T-cell (primary cell): Measurements from ENCODE around the gene FBXL14. TPM values are rescaled to one million over a fixed set of nuclear protein-coding genes. Genes with fewer than 3 reads are reported as not detected.

ENCODE experiments used
- ATAC-seq, 4 experiments: fragments of 200-7000 bp in 3 of 4; fragments of 150-1000 bp in 1 of 4; cut with Tn5 transposase; replicated peaks in 1 of 4; 1 replicate in 3 of 4; 2 replicates in 1 of 4; pipeline ENCODE4 v1.10.0; 2021; ENCODE audit warnings: moderate library complexity in 3 of 4, mild to moderate bottlenecking in 2 of 4, moderate number of reproducible peaks in 1 of 4
- CTCF ChIA-PET, 2 donors: fragments of 300-600 bp; sonication (Branson Sonifier 250); formaldehyde crosslinking; loops; one replicate each; lab custom pipeline; 2022; ENCODE audit warnings: antibody characterized with exemption in 2 of 2; lab: Charles Lee
- POLR2A ChIA-PET, 2 donors: fragments of 300-600 bp; sonication (Branson Sonifier 250); formaldehyde crosslinking; loops; one replicate each; lab custom pipeline; 2022; ENCODE audit warnings: antibody characterized with exemption in 2 of 2; lab: Charles Lee
- DNase-seq, 35 experiments: peaks; one replicate each; pipeline versions ENCODE4 v3.0.0 to v3.0.0-alpha.2; 2013 to 2023
- H3K27ac ChIP-seq: one replicate; pipeline ENCODE4 v1.5.1; 2013; ENCODE audit warnings: low read length
- H3K27me3 ChIP-seq, 2 experiments: replicated peaks in 1 of 2; 1 replicate in 1 of 2; 2 replicates in 1 of 2; pipeline versions ENCODE4 v1.6.1 to v1.7.0; 2013; ENCODE audit warnings: low read length in 1 of 2, mixed read lengths in 1 of 2; ENCODE audit not compliant: control insufficient read depth in 2 of 2, insufficient read depth in 2 of 2; ENCODE audit errors: extremely low read depth in 1 of 2
- H3K36me3 ChIP-seq, 2 donors: 1 replicate in 1 of 2; 2 replicates in 1 of 2; pipeline versions ENCODE4 v1.6.1 to v1.7.0; 2013; ENCODE audit warnings: low read length in 1 of 2; ENCODE audit not compliant: control insufficient read depth in 2 of 2, insufficient read depth in 1 of 2; ENCODE audit errors: extremely low read depth in 1 of 2
- H3K4me1 ChIP-seq, 2 experiments: 1 replicate in 1 of 2; 2 replicates in 1 of 2; pipeline versions ENCODE4 v1.6.1 to v1.7.0; 2013; ENCODE audit warnings: low read length in 2 of 2, mixed read lengths in 1 of 2; ENCODE audit not compliant: insufficient read depth in 2 of 2, control insufficient read depth in 1 of 2; ENCODE audit errors: extremely low read depth in 1 of 2
- H3K4me3 ChIP-seq, 2 donors: 1 replicate in 1 of 2; 2 replicates in 1 of 2; pipeline versions ENCODE4 v1.5.1 to v1.7.0; 2013; ENCODE audit warnings: mild to moderate bottlenecking in 2 of 2, low read length in 1 of 2, moderate library complexity in 1 of 2; ENCODE audit not compliant: control insufficient read depth in 1 of 2; ENCODE audit errors: extremely low read depth in 1 of 2
- H3K9me3 ChIP-seq: 2 replicates; pipeline ENCODE4 v1.7.0; 2013
- H3K27ac Mint-ChIP-seq, 2 donors: one replicate each; pipeline ENCODE4 v1.8.0; 2020 to 2021; ENCODE audit warnings: mild to moderate bottlenecking in 2 of 2, mixed read lengths in 2 of 2
- H3K27me3 Mint-ChIP-seq, 2 donors: one replicate each; pipeline ENCODE4 v1.8.0; 2021 to 2022; ENCODE audit warnings: mixed read lengths in 2 of 2
- H3K36me3 Mint-ChIP-seq: one replicate; pipeline ENCODE4 v1.8.0; 2021; ENCODE audit warnings: mixed read lengths
- H3K4me1 Mint-ChIP-seq, 3 donors: one replicate each; pipeline ENCODE4 v1.8.0; 2020 to 2022; ENCODE audit warnings: mixed read lengths in 3 of 3, mild to moderate bottlenecking in 1 of 3
- H3K4me3 Mint-ChIP-seq, 3 donors: one replicate each; pipeline ENCODE4 v1.8.0; 2020 to 2022; ENCODE audit warnings: mild to moderate bottlenecking in 3 of 3, mixed read lengths in 3 of 3, moderate library complexity in 3 of 3
- H3K9me3 Mint-ChIP-seq, 3 donors: one replicate each; pipeline ENCODE4 v1.8.0; 2020 to 2022; ENCODE audit warnings: mixed read lengths in 3 of 3
- WGBS: methylation state at CpG from one replicate; pipeline ENCODE4 v1.1.5; 2013; ENCODE audit warnings: missing lambda C conversion rate; ENCODE audit not compliant: insufficient coverage; 5-methylcytosine and 5-hydroxymethylcytosine counted together
- total RNA-seq, 35 experiments: library from RNA in 6 of 35; stranded (reverse) in 6 of 35; fragments of 120-200 nt in 1 of 35; gene quantifications; one replicate each; pipeline versions ENCODE4 v1.2.1 to v1.2.4 and lab custom pipeline; 2013 to 2026

FBXL14 gene
- total RNA-seq, 5 donors from 2014 or later (not counting 1 experiment from before 2014, with no cell fraction given): 27.3 to 48.7 (median 42.5) TPM

GRCh38 chr12:1529228-1529861, 65.0 kb downstream of the FBXL14 start:
- H3K9me3 Mint-ChIP-seq: no peaks in the 10 kb centered on the region
- CTCF ChIA-PET: interaction anchor here in 1 of 2 donors (1.0 kb wide), 1 partner anchor 406 kb away, joined by 3 read pairs; no protein-coding TSS in a partner anchor
- POLR2A ChIA-PET: no interaction called here
- Histone ChIP-seq H3K36me3 (no peaks in the 10 kb centered on the region), H3K4me1 (peaks cover 13 to 36% of the 10 kb centered on the region in 2 experiments), H3K27ac (no peak overlapping the region), H3K9me3 (no peaks in the 10 kb centered on the region), H3K27me3 (peaks cover 25 to 77% of the 10 kb centered on the region in 2 experiments), H3K4me3 (peak overlapping the region in 1 of 2 donors; percentile 51)
- no peaks in the 10 kb centered on the region for H3K36me3 Mint-ChIP-seq
- no peak for ATAC-seq
- 56% methylated on average over 5 of the region's 11 CpGs for WGBS
- H3K27ac Mint-ChIP-seq: peak overlapping the region in 1 of 2 donors; percentile 74
- H3K4me1 Mint-ChIP-seq: peaks cover 34% of the 10 kb centered on the region in 3 donors
- no peak for DNase-seq
- peak overlapping the region; percentile 79 to 87 (median 83) for H3K4me3 Mint-ChIP-seq
- peaks cover 62 to 74% of the 10 kb centered on the region in 2 donors for H3K27me3 Mint-ChIP-seq

DNA sequence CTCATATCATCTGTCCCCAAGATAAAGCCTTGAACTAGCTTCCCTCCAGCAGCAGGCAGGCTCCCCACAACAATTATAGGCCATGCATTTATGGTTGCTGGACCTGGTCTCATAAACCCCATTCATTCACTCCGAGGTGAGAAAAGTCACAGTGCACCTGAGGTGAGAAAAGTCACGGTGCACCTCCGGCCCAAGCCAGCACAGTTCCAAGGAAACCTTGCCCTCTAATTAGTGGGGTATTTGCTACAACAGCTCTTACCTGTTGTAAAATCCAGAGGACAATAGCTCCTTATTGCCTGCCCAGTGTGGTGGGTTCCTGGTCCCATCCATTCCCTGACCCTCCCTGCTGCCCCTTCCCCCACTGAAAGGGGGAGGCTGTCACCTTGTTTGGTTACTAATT, 65.6 kb downstream of the FBXL14 start:
- Histone ChIP-seq H3K9me3 (no peaks in the 10 kb centered on the region), H3K4me1 (peaks cover 9 to 30% of the 10 kb centered on the region in 2 experiments), H3K27ac (no peak overlapping the region), H3K4me3 (no peak overlapping the region), H3K27me3 (peaks cover 26 to 77% of the 10 kb centered on the region in 2 experiments), H3K36me3 (no peaks in the 10 kb centered on the region)
- CTCF ChIA-PET: interaction anchor here in 1 of 2 donors (1.0 kb wide), 1 partner anchor 405 kb away, joined by 3 read pairs; no protein-coding TSS in a partner anchor
- Mint-ChIP-seq H3K4me3 (no peak overlapping the region), H3K9me3 (no peaks in the 10 kb centered on the region), H3K27ac (no peak overlapping the region), H3K27me3 (peaks cover 64 to 78% of the 10 kb centered on the region in 2 donors), H3K4me1 (peaks cover 28 to 30% (median 30%) of the 10 kb centered on the region in 3 donors), H3K36me3 (no peaks in the 10 kb centered on the region)
- ATAC-seq (no peak), DNase-seq (no peak)
- WGBS: no CpG with 5 or more reads among the region's 3 CpGs
- POLR2A ChIA-PET: interaction anchor here in 1 of 2 donors (0.7 kb wide), 1 partner anchor 575 kb away, joined by 6 read pairs; no protein-coding TSS in a partner anchor

DNA sequence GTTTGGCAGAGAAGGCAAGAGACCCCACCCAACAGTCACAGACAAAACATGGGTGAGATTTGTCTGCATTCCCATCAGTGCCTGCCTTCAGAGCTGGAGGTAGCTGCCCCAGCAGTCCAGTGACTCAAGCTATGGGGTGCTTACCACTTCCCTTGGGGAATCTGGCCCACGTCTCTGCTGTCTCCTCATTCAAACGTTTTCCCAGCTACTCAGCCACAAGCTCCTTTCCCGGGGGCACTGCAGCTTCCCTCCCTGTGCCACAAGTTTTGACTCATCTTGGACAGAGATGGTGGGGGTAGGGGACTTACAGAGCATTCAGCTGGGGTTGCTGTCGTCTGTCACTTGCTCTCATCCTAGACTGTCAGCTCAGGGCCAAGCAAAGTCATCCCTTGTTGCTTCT, 66.6 kb downstream of the FBXL14 start:
- H3K9me3 ChIP-seq: no peaks in the 10 kb centered on the region
- peaks cover 3 to 20% of the 10 kb centered on the region in 2 experiments for H3K4me1 ChIP-seq
- ChIA-PET POLR2A (interaction anchor here in 1 of 2 donors (0.7 kb wide), 1 partner anchor 682 kb away, joined by 11 read pairs; no protein-coding TSS in a partner anchor), CTCF (no interaction called here)
- Mint-ChIP-seq H3K27ac (no peak overlapping the region), H3K9me3 (no peaks in the 10 kb centered on the region), H3K4me1 (peaks cover 18 to 20% (median 20%) of the 10 kb centered on the region in 3 donors), H3K36me3 (no peaks in the 10 kb centered on the region), H3K27me3 (peaks cover 59 to 73% of the 10 kb centered on the region in 2 donors), H3K4me3 (no peak overlapping the region)
- H3K4me3 ChIP-seq: no peak overlapping the region
- 83% methylated on average over 1 of the region's 4 CpGs for WGBS
- no peak overlapping the region for H3K27ac ChIP-seq
- no peaks in the 10 kb centered on the region for H3K36me3 ChIP-seq
- DNase-seq (no peak), ATAC-seq (no peak)
- peaks cover 26 to 78% of the 10 kb centered on the region in 2 experiments for H3K27me3 ChIP-seq

DNA sequence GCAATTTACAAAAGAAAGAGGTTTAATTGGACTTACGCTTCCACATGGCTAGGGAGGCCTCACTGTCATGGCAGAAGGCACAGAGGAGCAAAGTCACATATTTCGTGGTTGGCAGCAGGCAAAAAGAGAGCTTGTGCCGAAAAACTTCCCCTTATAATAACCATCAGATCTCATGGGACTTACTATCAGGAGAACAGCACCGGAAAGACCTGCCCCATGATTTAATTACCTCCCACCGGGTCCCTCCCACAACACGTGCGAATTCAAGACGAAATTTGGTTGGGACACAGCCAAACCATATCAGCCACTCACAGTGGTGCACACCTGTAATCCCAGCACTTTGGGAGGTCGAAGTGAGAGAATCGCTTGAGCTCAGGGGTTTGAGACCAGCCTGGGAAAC, 68.5 kb downstream of the FBXL14 start:
- H3K27me3 Mint-ChIP-seq: peaks cover 52 to 58% of the 10 kb centered on the region in 2 donors
- POLR2A ChIA-PET: interaction anchor here in 1 of 2 donors (0.8 kb wide), 1 partner anchor 8 kb away, joined by 12 read pairs; no protein-coding TSS in a partner anchor

GRCh38 chr12:1523558-1524050, 70.8 kb downstream of the FBXL14 start:
- no peaks in the 10 kb centered on the region for H3K4me1 Mint-ChIP-seq

More for the DNA sequence above, 68.5 kb downstream of the FBXL14 start:
- peaks cover 4 to 5% (median 5%) of the 10 kb centered on the region in 3 donors for H3K4me1 Mint-ChIP-seq
- H3K4me3 Mint-ChIP-seq: no peak overlapping the region
- Histone ChIP-seq H3K9me3 (no peaks in the 10 kb centered on the region), H3K4me1 (peaks cover 0 to 4% of the 10 kb centered on the region in 2 experiments), H3K36me3 (no peaks in the 10 kb centered on the region), H3K27me3 (peaks cover 20 to 65% of the 10 kb centered on the region in 2 experiments), H3K4me3 (no peak overlapping the region), H3K27ac (no peak overlapping the region)
- DNase-seq: no peak
- ATAC-seq: no peak
- no peak overlapping the region for H3K27ac Mint-ChIP-seq
- no peaks in the 10 kb centered on the region for H3K9me3 Mint-ChIP-seq
- WGBS: 75% methylated on average over 5 of the region's 10 CpGs
- H3K36me3 Mint-ChIP-seq: no peaks in the 10 kb centered on the region
- CTCF ChIA-PET: interaction anchor here (0.7 to 1.3 kb wide), 2 partner anchors 408 to 463 kb away, joined by 4 to 6 read pairs; no protein-coding TSS in a partner anchor

DNA sequence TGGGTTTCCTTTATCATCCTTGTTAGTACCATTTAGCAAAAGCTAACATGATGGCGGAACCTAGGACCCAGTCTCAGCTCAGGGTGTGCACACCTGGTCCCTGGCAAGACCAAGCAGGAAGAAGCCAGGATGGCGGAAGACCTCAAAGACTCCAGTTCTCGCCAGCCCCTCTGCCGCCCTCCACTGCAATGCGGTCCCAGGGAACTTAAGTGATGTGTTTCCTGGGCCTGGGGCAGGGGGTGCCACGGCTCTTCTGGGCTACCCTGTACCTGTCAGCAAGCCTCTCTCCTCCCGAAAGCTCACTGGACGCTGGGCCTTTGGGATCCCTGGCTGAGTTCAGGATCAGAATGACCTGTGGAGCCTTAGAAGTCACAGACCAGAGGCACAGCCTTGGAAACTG, 71.3 kb downstream of the FBXL14 start:
- H3K27ac ChIP-seq: no peak overlapping the region
- WGBS: 89% methylated on average over 7 of the region's 8 CpGs
- peaks cover 52% of the 10 kb centered on the region in 2 donors for H3K27me3 Mint-ChIP-seq
- peaks cover 8 to 69% of the 10 kb centered on the region in 2 experiments for H3K27me3 ChIP-seq
- H3K4me1 ChIP-seq: no peaks in the 10 kb centered on the region
- H3K36me3 ChIP-seq: no peaks in the 10 kb centered on the region
- CTCF ChIA-PET: no interaction called here
- H3K9me3 ChIP-seq: no peaks in the 10 kb centered on the region
- ATAC-seq: no peak
- H3K36me3 Mint-ChIP-seq: no peaks in the 10 kb centered on the region
- H3K4me1 Mint-ChIP-seq: no peaks in the 10 kb centered on the region
- POLR2A ChIA-PET: no interaction called here
- no peaks in the 10 kb centered on the region for H3K9me3 Mint-ChIP-seq
- H3K4me3 Mint-ChIP-seq: no peak overlapping the region
- no peak overlapping the region for H3K4me3 ChIP-seq
- no peak overlapping the region for H3K27ac Mint-ChIP-seq
- no peak for DNase-seq

More at GRCh38 chr12:1523558-1524050, 70.8 kb downstream of the FBXL14 start:
- Mint-ChIP-seq H3K27me3 (peaks cover 56 to 57% of the 10 kb centered on the region in 2 donors), H3K36me3 (no peaks in the 10 kb centered on the region), H3K9me3 (no peaks in the 10 kb centered on the region), H3K27ac (no peak overlapping the region), H3K4me3 (no peak overlapping the region)
- ChIA-PET POLR2A (no interaction called here), CTCF (no interaction called here)
- Histone ChIP-seq H3K4me3 (no peak overlapping the region), H3K36me3 (no peaks in the 10 kb centered on the region), H3K4me1 (no peaks in the 10 kb centered on the region), H3K27ac (no peak overlapping the region), H3K27me3 (peaks cover 10 to 69% of the 10 kb centered on the region in 2 experiments), H3K9me3 (no peaks in the 10 kb centered on the region)
- ATAC-seq (no peak), DNase-seq (no peak)
- 64% methylated on average over 8 of the region's 13 CpGs for WGBS
